ENCODE results near the gene VPS37B. TPM values are rescaled to one million over a fixed set of nuclear protein-coding genes. Genes with fewer than 3 reads are reported as not detected.
A peak's percentile ranks its signal among the peaks of the same experiment; 100 is the strongest.

VPS37B gene
- total RNA-seq, 1 donor from 2014 or later, result 13.8 TPM

GRCh38 chr12:122870867-122871664 is 24.9 kb downstream of the VPS37B start:
- Mint-ChIP-seq H3K4me1 (ENCODE audit: unreplicated experiment) (peaks cover 26% of the 10 kb centered on the region), H3K36me3 (ENCODE audit: low read depth, unreplicated experiment) (peaks cover 24% of the 10 kb centered on the region), H3K27ac (ENCODE audit: unreplicated experiment) (peak overlapping the region; percentile 48), H3K4me3 (ENCODE audit: unreplicated experiment) (peak overlapping the region; percentile 80), H3K9me3 (ENCODE audit: unreplicated experiment) (no peaks in the 10 kb centered on the region), H3K27me3 (ENCODE audit: unreplicated experiment) (peaks cover 12% of the 10 kb centered on the region)
- no peak for DNase-seq (ENCODE audit: low spot score)
- no peak for TF ChIP-seq CTCF (IDR thresholded peaks at IDR 0.05; ENCODE audit: unreplicated experiment)

DNA sequence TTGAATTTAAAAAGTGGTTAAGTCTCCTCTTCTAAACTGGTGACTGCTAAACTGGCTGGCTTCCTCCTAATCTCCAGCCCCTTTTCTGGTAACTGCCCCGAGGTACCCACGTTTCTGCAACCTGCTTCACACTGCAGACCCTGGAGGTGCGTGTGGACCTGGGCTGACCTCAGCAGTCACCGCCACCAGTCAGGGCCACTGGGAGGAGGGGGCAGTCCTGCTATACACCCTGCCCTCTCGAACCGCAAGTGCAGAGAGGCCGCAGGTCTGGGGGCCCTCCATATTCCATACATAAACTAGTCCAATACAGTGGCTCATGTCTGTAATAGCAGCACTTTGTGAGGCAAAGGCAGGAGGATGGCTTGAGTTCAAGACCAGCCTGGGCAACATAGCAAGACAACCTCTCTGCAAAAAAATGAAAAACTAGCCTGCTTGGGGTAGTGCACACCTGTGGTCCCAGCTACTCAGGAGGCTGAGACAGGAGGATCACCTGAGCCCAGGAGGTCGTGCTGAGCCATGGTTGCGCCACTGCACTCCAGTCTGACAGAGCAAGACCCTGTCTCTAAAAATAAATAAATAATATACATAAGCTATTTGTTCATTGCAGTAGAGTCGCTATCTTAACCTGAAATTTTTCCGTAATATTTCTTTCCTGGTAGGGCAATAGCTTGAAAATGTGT is 25.6 kb downstream of the VPS37B start:
- Mint-ChIP-seq H3K4me1 (ENCODE audit: unreplicated experiment) (peaks cover 26% of the 10 kb centered on the region), H3K27ac (ENCODE audit: unreplicated experiment) (peak overlapping the region; percentile 48), H3K9me3 (ENCODE audit: unreplicated experiment) (no peaks in the 10 kb centered on the region), H3K27me3 (ENCODE audit: unreplicated experiment) (peaks cover 12% of the 10 kb centered on the region), H3K36me3 (ENCODE audit: low read depth, unreplicated experiment) (peaks cover 24% of the 10 kb centered on the region), H3K4me3 (ENCODE audit: unreplicated experiment) (peak overlapping the region; percentile 69)
- DNase-seq (ENCODE audit: low spot score), result no peak
- TF ChIP-seq CTCF (IDR thresholded peaks at IDR 0.05; ENCODE audit: unreplicated experiment), result no peak

DNA sequence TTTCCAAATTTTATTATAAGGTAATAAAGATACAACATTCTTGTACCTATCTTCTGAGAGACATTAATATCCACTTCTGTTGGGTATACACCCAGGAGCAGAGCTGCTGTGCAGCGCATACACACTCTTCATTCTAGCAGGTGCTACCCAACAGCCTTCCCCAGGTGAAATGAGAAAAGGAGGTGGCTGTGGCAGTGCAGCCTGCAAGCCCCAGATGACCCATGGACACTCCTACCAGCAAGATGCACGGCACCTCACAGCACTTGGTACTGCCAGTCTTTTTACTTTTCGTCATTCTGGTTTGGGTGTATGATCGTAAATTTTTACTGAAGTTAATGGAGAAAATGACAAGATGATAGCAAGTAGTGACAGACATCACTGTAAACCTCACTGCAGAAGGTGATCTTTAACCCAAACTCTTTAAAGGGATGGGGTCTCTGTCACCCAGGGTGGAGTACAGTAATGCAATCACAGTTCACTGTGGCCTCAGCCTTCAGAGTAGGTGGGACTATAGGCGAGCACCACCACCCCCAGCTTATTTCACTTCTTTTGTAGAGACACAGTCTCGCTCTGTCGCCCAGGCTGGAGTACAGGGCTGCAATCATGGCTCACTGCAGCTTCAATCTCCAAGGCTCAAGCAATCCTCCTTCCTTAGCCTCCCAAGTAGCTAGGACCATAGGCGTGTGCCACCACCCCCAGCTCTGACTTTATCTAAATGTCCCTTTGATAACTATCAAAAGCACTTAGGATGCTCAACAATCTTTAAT is 26.5 kb downstream of the VPS37B start:
- Mint-ChIP-seq H3K27ac (ENCODE audit: unreplicated experiment) (no peak overlapping the region), H3K4me3 (ENCODE audit: unreplicated experiment) (peak overlapping the region; percentile 69), H3K27me3 (ENCODE audit: unreplicated experiment) (peaks cover 14% of the 10 kb centered on the region), H3K36me3 (ENCODE audit: low read depth, unreplicated experiment) (peaks cover 26% of the 10 kb centered on the region), H3K4me1 (ENCODE audit: unreplicated experiment) (peaks cover 26% of the 10 kb centered on the region), H3K9me3 (ENCODE audit: unreplicated experiment) (no peaks in the 10 kb centered on the region)
- no peak for DNase-seq (ENCODE audit: low spot score)
- no peak for TF ChIP-seq CTCF (IDR thresholded peaks at IDR 0.05; ENCODE audit: unreplicated experiment)

DNA sequence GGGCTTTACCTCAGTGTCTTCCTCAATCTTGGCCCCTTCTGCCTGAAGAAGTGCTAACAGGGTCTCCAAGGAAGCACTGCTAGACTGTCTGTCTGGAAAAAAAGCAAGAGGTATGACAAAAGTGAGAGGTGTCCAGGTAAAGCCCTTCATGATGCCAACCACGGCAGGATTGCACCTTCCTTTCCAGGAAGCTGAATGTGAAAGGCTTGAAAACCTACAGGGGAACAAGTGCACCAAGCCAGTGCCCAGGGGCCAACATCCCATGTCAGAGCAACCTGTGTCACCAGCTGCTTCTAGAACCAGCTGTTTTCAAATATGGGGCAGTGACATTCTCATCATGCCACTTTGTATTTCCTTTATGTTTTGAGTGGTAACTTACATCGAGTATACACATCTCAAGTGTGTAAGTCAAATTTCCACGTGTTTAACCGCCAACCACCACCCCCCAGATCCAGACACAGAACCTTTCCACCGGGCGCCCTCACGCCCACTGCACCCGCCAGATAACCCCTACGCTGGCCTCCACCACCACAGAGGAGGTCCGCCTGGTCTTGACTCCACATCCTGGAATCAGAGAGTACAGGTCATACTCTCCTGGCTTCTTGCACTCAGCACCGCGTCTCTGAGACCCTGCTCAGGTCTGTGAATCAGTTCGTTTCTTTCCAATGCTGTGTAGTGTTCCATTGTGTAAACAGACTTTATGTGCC is 27.3 kb downstream of the VPS37B start:
- Mint-ChIP-seq H3K27ac (ENCODE audit: unreplicated experiment) (no peak overlapping the region), H3K36me3 (ENCODE audit: low read depth, unreplicated experiment) (peaks cover 28% of the 10 kb centered on the region), H3K9me3 (ENCODE audit: unreplicated experiment) (no peaks in the 10 kb centered on the region), H3K4me3 (ENCODE audit: unreplicated experiment) (peak overlapping the region; percentile 70), H3K27me3 (ENCODE audit: unreplicated experiment) (peaks cover 14% of the 10 kb centered on the region), H3K4me1 (ENCODE audit: unreplicated experiment) (peaks cover 26% of the 10 kb centered on the region)
- DNase-seq (ENCODE audit: low spot score), result no peak
- TF ChIP-seq CTCF (IDR thresholded peaks at IDR 0.05; ENCODE audit: unreplicated experiment), result no peak
